Mesothelial cell of epicardium (in vitro differentiated cells): ENCODE results near the gene CCNJ. TPM values are rescaled to one million over a fixed set of nuclear protein-coding genes. Genes with fewer than 3 reads are reported as not detected.
"Not testable (repeated sequence)": the region's sequence is repeated elsewhere in the genome, so short reads cannot be mapped to it uniquely, and the experiment has no call there.

Experiments
- DNase-seq, 2 experiments: peaks; one replicate each; pipeline ENCODE4 v3.0.0; 2021; ENCODE audit warnings: low spot score in 2 of 2; ENCODE audit not compliant: unreplicated experiment in 2 of 2
- H3K27ac Mint-ChIP-seq: 2 replicates; pipeline ENCODE4 v1.8.0; 2021; ENCODE audit warnings: mixed read lengths
- H3K27me3 Mint-ChIP-seq: 2 replicates; pipeline ENCODE4 v1.8.0; 2021; ENCODE audit warnings: low read depth, mixed read lengths
- H3K36me3 Mint-ChIP-seq: 2 replicates; pipeline ENCODE4 v1.8.0; 2021; ENCODE audit warnings: mixed read lengths
- H3K4me1 Mint-ChIP-seq: 2 replicates; pipeline ENCODE4 v1.8.0; 2021; ENCODE audit warnings: mixed read lengths
- H3K4me3 Mint-ChIP-seq: 2 replicates; pipeline ENCODE4 v1.8.0; 2021; ENCODE audit warnings: mild to moderate bottlenecking, moderate library complexity, mixed read lengths
- H3K9me3 Mint-ChIP-seq: 2 replicates; pipeline ENCODE4 v1.8.0; 2021; ENCODE audit warnings: mixed read lengths
- total RNA-seq: library from RNA; stranded (reverse); gene quantifications from 3 replicates; pipeline ENCODE4 v1.2.1, GENCODE V29; 2021
- TF ChIP-seq, protein P1 (sequence below): fragments of 200-600 bp; sonication (generic); IDR thresholded peaks from one replicate; pipeline ENCODE4 v1.5.0; 2021; ENCODE audit warnings: antibody characterized with exemption; ENCODE audit not compliant: unreplicated experiment

CCNJ gene, protein sequence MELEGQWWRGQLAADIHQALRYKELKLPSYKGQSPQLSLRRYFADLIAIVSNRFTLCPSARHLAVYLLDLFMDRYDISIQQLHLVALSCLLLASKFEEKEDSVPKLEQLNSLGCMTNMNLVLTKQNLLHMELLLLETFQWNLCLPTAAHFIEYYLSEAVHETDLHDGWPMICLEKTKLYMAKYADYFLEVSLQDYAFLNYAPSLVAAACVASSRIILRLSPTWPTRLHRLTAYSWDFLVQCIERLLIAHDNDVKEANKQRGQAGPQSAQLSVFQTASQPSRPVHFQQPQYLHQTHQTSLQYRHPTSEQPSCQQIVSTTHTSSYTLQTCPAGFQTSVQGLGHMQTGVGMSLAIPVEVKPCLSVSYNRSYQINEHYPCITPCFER
- 24.9 to 26.4 TPM (median 25.1 TPM) in 3 replicates for total RNA-seq

DNA sequence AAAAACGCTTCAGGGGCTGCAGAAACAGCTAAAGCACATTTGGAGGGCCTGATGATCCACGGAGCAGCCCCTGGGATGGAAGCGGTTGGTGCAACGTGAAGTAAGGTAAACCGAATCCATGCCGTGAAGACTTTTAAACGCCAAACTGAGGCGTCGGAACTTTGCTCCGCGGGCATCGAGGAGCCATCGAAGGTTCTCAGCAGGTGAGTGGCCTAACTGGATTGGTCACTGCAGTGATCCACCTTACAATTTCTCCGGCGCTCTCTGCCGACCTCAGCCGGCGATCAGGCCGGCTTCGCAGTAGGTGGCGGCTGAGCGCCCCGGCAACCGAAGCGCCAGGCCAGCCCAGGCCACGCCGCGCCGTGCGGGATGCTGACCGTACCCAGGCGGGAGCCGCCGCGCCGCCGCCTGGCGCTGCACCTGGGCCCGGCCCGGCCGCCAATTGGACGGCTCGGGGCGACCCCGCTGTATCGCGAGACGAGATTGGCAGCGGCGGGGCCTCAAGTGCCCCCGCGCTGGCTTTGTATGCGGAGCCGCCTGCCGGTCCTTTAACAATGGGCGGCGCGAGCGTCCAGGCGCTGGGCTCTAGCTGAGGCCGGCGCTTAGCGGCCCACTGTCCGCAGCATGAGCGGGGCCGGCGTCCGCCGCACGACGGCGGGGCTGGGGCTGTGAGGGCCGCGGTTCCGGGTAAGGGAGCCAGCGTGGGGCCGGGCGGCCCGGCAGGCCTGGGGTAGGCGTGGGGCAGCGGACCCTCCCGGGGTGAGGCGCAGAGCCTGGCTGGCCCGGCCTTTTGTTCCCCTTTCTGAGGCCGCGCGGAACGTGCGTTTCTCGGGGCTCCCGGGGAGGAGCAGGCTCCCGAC lies at the start of gene CCNJ:
Gene CCNJ (plus strand): TSS at position 551 of the 860 bp plus-strand sequence. CDS start 811 bp downstream, outside the sequence.
- TF ChIP-seq, protein P1, sequence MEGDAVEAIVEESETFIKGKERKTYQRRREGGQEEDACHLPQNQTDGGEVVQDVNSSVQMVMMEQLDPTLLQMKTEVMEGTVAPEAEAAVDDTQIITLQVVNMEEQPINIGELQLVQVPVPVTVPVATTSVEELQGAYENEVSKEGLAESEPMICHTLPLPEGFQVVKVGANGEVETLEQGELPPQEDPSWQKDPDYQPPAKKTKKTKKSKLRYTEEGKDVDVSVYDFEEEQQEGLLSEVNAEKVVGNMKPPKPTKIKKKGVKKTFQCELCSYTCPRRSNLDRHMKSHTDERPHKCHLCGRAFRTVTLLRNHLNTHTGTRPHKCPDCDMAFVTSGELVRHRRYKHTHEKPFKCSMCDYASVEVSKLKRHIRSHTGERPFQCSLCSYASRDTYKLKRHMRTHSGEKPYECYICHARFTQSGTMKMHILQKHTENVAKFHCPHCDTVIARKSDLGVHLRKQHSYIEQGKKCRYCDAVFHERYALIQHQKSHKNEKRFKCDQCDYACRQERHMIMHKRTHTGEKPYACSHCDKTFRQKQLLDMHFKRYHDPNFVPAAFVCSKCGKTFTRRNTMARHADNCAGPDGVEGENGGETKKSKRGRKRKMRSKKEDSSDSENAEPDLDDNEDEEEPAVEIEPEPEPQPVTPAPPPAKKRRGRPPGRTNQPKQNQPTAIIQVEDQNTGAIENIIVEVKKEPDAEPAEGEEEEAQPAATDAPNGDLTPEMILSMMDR, result no peak
- H3K36me3 Mint-ChIP-seq, result peaks cover 9% of the 10 kb centered on the region
- H3K9me3 Mint-ChIP-seq, result no peaks in the 10 kb centered on the region
- peak within 1 kb of the TSS; percentile 95 for H3K4me3 Mint-ChIP-seq
- peaks cover 29% of the 10 kb centered on the region for H3K4me1 Mint-ChIP-seq
- peak within 1 kb of the TSS; percentile 96 for H3K27ac Mint-ChIP-seq
- DNase-seq, result peak; percentile 77 to 89
- peaks cover 4% of the 10 kb centered on the region for H3K27me3 Mint-ChIP-seq

DNA sequence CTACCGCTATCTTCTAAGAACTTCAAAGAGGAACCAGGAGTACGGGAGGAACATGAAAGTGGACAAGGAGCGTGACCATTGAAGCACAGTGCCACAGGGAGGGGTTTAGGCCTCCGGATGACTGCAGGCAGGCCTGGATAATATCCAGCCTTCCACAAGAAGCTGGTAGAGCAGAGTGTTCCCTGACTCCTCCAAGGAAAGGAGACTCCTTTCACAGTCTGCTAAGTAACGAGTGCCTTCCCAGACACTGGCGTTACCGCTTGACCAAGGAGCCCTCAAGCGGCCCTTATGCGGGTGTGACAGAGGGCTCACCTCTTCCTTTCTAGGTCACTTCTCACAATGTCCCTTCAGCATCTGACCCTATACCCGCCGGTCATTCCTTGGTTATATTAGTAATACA lies 49.0 kb upstream of the CCNJ start:
- not testable (repeated sequence) for H3K9me3 Mint-ChIP-seq, H3K36me3 Mint-ChIP-seq, H3K27ac Mint-ChIP-seq, DNase-seq, H3K4me3 Mint-ChIP-seq, H3K4me1 Mint-ChIP-seq
- peaks cover 20% of the 10 kb centered on the region for H3K27me3 Mint-ChIP-seq

DNA sequence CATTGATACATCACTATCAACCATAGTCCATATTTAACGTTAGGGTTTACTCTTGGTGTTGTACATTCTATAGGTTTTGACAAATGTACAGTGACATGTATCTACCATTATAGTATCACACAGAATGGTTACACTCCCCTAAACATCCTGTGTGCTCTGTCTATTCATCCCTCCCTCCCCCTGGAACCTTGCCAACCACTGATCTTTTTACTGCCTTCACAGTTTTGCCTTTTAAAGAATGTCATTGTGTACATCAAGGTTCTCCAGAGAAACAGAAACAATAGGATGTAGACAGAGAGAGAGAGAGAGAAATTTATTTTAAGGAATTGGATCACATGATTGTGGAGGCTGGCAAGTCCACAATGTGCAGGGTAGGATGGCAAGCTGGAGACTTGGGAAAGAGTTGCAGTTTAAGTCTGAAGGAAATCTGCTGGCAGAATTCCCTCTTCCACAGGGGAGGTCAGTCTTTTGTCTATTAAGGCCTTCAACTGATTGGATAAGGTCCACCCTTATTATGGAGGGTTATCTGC lies 45.1 kb upstream of the CCNJ start:
- H3K4me3 Mint-ChIP-seq, result no peak overlapping the region
- peaks cover 4% of the 10 kb centered on the region for H3K27me3 Mint-ChIP-seq
- DNase-seq, result no peak
- no peaks in the 10 kb centered on the region for H3K36me3 Mint-ChIP-seq
- H3K9me3 Mint-ChIP-seq, result peaks cover 3% of the 10 kb centered on the region
- no peak overlapping the region for H3K27ac Mint-ChIP-seq
- no peaks in the 10 kb centered on the region for H3K4me1 Mint-ChIP-seq
- TF ChIP-seq, protein P1, result no peak

DNA sequence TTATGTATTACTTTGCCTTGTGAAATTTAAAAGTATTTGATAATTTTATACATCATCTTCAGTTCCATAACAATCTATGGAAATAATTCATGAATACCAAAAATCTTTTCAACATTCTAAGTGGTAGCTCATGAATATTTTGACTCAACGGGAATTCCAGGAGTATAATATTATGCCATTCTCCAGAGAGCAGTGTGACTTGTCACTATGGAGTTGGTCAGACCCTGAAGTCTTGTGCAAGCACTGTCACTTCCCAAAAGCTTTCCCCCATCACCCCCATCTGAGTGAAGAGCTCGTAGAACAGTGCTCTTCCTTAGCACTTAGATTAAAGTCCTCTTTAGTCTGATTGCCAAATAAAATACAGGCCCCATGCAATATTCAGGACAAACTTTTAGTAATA lies 29.4 kb upstream of the CCNJ start:
- Mint-ChIP-seq H3K27me3 (peaks cover 50% of the 10 kb centered on the region), H3K4me1 (peaks cover 2% of the 10 kb centered on the region), H3K27ac (no peak overlapping the region), H3K4me3 (no peak overlapping the region), H3K9me3 (no peaks in the 10 kb centered on the region), H3K36me3 (no peaks in the 10 kb centered on the region)
- TF ChIP-seq, protein P1, result no peak
- no peak for DNase-seq

DNA sequence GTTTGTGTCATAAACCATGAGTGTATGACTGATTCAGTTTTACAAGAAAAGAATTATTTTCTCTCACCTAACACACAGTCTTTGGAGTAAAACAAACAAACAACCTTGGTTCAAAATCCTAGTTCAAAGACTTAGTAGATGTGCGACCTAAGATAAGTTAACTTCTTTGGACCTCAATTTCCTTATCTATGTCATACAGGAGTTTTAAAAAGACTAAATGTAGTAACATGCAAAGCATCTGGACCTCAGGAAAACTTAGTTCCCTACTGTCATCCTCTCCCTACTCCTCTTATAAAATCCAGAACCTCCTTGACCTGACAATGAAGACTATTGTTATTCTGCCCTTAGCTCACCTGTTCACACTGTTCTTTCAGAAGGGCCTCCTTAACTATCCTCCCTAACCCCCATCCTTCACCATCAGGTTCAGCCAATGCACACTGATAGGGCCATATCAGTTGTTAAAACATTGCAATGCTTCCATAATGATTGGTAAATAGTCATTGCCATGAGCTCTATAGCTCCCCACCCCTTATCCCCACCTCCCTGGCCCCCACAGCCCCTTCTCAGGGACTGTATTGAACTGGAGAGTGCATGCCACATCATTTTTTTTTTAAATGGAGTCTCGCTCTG lies 28.8 kb upstream of the CCNJ start:
- no peak for DNase-seq
- Mint-ChIP-seq H3K9me3 (no peaks in the 10 kb centered on the region), H3K27me3 (peaks cover 46% of the 10 kb centered on the region), H3K4me1 (peaks cover 2% of the 10 kb centered on the region), H3K36me3 (no peaks in the 10 kb centered on the region), H3K27ac (no peak overlapping the region), H3K4me3 (no peak overlapping the region)
- TF ChIP-seq, protein P1, result no peak
